Activated naive CD4-positive, alpha-beta T cell treated with anti-CD3 and anti-CD28 coated beads, Interleukin-2, amount 10 ng/mL, durations not matched to agents 7 days and 5 days (primary cell): ENCODE data around the gene ABAT.
A peak's percentile ranks its signal among the peaks of the same experiment; 100 is the strongest.
"Not testable (repeated sequence)": the region's sequence is repeated elsewhere in the genome, so short reads cannot be mapped to it uniquely, and the experiment has no call there.

Source experiments
- CTCF ChIA-PET: fragments of 350-600 bp; sonication (Branson Sonifier 250); formaldehyde crosslinking; loops from one replicate; lab custom pipeline; 2021; ENCODE audit warnings: antibody characterized with exemption; lab: Charles Lee
- DNase-seq: peaks from one replicate; pipeline ENCODE4 v3.0.0-alpha.2; 2020
- H3K27ac Mint-ChIP-seq: one replicate; pipeline ENCODE4 v1.8.0; 2021; ENCODE audit warnings: mild to moderate bottlenecking, moderate library complexity, mixed read lengths
- H3K27me3 Mint-ChIP-seq: one replicate; pipeline ENCODE4 v1.8.0; 2021; ENCODE audit warnings: mild to moderate bottlenecking, mixed read lengths
- H3K36me3 Mint-ChIP-seq: one replicate; pipeline ENCODE4 v1.8.0; 2021; ENCODE audit warnings: mixed read lengths
- H3K4me1 Mint-ChIP-seq: one replicate; pipeline ENCODE4 v1.8.0; 2021; ENCODE audit warnings: mixed read lengths
- H3K4me3 Mint-ChIP-seq: one replicate; pipeline ENCODE4 v1.8.0; 2021; ENCODE audit warnings: mild to moderate bottlenecking, moderate library complexity, mixed read lengths
- H3K9me3 Mint-ChIP-seq: one replicate; pipeline ENCODE4 v1.8.0; 2021; ENCODE audit warnings: mixed read lengths

The ABAT gene

DNA sequence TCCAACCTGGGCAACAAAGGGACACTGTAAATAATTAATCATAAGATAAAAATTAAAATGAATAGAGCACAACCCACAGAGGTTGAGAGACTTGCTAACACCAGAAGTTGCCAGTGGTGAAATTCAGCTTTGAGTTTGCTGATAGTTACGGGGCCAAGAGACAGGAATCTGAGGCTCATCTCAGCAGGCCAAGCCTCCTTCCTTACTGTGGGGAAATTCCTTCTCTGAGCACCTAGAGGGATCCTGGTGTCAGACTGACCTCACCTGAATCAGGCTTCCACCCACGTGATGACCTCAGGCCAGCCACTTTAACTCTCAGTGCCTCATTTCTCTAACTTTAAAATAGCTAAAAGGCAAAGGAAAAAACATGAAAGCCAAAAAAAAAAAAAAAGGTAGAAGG, 4.7 kb downstream of the ABAT start:
- Mint-ChIP-seq H3K36me3 (peaks cover 1% of the 10 kb centered on the region), H3K27ac (no peak overlapping the region), H3K27me3 (peaks cover 29% of the 10 kb centered on the region), H3K4me1 (peaks cover 16% of the 10 kb centered on the region), H3K4me3 (no peak overlapping the region), H3K9me3 (peaks cover 2% of the 10 kb centered on the region)
- DNase-seq: no peak
- CTCF ChIA-PET: interaction anchor here (0.7 to 1.1 kb wide), 2 partner anchors 49 to 201 kb away, joined by 3 read pairs; no protein-coding TSS in a partner anchor

DNA sequence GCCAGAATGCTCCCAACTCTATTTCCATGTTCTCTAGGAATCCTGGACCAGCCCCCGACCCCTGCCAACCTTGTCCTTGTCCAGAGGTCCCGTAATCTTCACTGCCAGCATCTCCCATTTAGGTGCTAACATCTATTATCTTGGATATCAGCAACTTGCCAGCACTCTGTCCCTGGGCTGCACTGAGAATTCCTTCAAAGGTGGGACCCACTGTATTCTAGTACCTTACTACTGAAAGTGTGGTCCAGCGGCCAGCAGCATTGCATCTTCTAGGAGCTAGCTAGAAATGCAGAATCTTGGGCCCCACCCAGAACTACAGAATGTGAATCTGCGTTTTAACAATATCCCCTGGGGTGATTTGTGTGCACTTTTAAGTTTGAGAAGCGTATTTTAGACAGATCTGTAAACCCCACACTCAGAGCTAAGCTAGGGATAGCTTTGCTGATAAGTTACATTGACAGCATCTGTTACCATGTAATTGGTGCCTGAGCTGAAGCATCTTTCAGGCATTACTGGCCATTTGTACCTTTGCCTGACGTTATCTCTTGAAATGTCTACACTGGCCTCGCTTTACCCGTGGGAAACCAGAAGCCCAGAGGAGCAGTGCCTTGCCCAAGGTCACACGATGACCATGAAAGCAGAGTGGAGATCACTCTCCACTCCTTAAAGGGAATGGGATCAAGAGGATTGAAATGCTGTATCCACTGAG, 8.3 kb downstream of the ABAT start:
- Mint-ChIP-seq H3K36me3 (peaks cover 1% of the 10 kb centered on the region), H3K4me3 (no peak overlapping the region), H3K27me3 (no peaks in the 10 kb centered on the region), H3K9me3 (peaks cover 2% of the 10 kb centered on the region), H3K27ac (no peak overlapping the region), H3K4me1 (no peaks in the 10 kb centered on the region)
- CTCF ChIA-PET: no interaction called here
- DNase-seq: no peak

DNA sequence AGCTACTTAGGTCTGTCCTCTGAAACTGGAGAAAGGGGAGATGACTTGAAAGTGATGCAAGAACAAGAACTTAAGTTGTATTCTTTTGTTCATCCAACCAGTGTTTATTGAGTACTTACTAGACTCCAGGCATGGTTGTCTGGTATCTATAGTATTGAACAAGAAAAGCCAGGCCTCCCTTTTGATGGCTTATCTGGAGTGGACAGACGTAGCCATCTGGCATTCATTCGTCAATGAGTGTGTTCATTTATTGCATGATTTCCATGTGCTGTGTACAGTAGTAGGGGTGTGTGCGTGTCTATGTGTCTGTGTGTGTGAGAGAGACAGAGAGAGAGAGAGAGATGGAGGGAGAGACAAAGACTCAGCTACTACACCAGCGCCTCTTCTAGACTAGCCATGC, 9.2 kb downstream of the ABAT start:
- no peak for DNase-seq
- peaks cover 2% of the 10 kb centered on the region for H3K9me3 Mint-ChIP-seq
- H3K4me3 Mint-ChIP-seq: no peak overlapping the region
- H3K27ac Mint-ChIP-seq: no peak overlapping the region
- CTCF ChIA-PET: no interaction called here
- peaks cover 1% of the 10 kb centered on the region for H3K36me3 Mint-ChIP-seq
- H3K4me1 Mint-ChIP-seq: no peaks in the 10 kb centered on the region
- H3K27me3 Mint-ChIP-seq: no peaks in the 10 kb centered on the region

DNA sequence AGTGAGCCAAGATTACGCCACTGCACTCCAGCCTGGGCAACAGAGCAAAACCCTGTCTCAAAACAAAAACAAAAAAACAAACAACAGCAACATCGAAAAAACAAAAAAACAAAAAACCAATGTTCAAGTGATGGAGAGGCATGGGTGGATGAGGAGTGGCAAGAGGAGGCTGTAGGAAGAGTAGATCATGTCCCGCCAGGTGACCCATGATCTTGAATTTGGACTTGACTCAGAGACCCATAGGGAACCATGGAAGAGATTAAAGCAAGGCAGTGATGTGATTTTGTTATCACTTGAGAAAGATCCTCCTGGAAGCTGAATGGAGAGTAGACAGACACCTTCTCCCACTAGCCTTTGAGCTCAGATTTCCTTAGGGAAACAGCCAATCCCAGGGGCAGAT, 11.2 kb downstream of the ABAT start:
- CTCF ChIA-PET: interaction anchor here (0.9 kb wide), 1 partner anchor 106 kb away, joined by 3 read pairs; no protein-coding TSS in a partner anchor

DNA sequence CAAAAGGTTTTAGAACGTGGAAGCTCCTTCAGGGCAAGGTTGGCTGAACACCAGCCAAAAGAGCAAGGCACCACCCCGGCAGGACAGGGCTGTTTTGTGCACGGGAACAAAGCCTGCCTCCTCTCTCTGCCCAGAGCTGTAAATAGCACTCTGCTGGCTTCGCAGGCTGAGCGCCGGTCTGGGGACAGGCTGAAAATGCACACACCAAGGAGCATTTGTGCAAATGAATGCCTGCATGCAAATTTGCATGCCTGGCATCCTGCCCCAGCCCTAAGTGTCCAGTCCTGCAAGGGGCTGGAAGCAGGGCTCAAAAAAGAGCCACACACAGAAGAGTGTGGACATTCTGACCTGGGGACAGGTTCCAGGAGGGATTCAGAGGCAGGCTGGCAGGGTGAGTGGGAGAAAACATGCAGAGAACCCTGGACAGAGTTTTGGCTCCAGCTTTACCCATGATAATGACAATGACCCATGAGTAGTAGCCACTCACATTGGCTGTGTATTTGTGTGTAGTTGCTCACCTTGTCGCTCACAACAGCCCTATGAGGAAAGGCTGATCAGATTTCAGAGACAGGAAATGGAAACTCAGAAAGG, 11.7 kb downstream of the ABAT start:
- CTCF ChIA-PET: interaction anchor here (0.9 kb wide), 1 partner anchor 106 kb away, joined by 3 read pairs; no protein-coding TSS in a partner anchor
- Mint-ChIP-seq H3K36me3 (peaks cover 8% of the 10 kb centered on the region), H3K9me3 (peaks cover 17% of the 10 kb centered on the region), H3K4me3 (no peak overlapping the region), H3K27ac (no peak overlapping the region), H3K4me1 (no peaks in the 10 kb centered on the region), H3K27me3 (no peaks in the 10 kb centered on the region)
- DNase-seq: no peak

More for the DNA sequence above, 11.2 kb downstream of the ABAT start:
- Mint-ChIP-seq H3K27ac (no peak overlapping the region), H3K4me3 (no peak overlapping the region), H3K4me1 (no peaks in the 10 kb centered on the region), H3K36me3 (peaks cover 8% of the 10 kb centered on the region), H3K27me3 (no peaks in the 10 kb centered on the region), H3K9me3 (peaks cover 14% of the 10 kb centered on the region)
- no peak for DNase-seq

DNA sequence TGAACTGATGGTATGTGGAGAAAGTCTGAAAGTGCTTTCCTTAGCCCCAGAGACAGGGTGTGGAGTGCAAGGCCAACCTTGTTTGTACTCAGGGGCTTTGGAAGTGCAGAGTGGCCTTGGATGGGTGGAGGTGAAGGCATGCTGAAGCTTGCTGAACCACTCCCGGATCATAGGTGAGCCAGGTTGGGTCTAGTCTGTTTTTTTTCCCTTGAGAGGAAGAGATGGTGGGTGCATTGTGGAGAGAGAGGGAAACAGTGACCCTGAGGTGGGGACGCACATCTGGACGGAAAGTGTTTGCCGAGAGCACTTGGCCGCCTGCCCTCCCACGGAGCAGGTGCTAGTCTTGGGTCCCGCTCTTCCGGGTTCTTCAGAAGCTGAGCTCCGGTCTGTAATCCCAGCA, 12.5 kb downstream of the ABAT start:
- Mint-ChIP-seq H3K27ac (peak overlapping the region; percentile 47), H3K27me3 (no peaks in the 10 kb centered on the region), H3K36me3 (peaks cover 8% of the 10 kb centered on the region), H3K9me3 (peaks cover 17% of the 10 kb centered on the region), H3K4me3 (no peak overlapping the region), H3K4me1 (no peaks in the 10 kb centered on the region)
- DNase-seq: no peak
- CTCF ChIA-PET: no interaction called here

DNA sequence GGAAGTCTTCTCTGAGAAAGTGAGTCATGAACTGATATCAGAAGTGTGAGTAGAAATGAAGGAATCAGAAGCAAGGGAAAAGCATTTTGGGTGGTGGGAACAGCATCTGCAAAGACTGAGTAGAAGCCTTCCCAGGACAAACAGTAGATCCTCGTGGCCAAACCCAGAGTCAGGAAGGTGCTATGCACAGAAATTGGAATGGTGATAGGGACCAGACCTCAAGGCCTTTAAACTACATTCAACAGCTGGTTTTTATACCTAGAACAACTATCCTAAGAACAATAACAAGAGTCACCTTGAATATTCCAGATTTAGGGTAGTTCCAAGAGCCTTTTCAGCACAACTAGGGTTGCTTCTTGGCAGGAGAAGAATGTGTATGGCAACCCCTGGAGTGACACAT, 15.3 kb downstream of the ABAT start:
- Mint-ChIP-seq H3K27me3 (no peaks in the 10 kb centered on the region), H3K36me3 (peaks cover 8% of the 10 kb centered on the region), H3K27ac (no peak overlapping the region), H3K9me3 (peaks cover 17% of the 10 kb centered on the region), H3K4me3 (no peak overlapping the region), H3K4me1 (no peaks in the 10 kb centered on the region)
- DNase-seq: no peak
- CTCF ChIA-PET: no interaction called here

DNA sequence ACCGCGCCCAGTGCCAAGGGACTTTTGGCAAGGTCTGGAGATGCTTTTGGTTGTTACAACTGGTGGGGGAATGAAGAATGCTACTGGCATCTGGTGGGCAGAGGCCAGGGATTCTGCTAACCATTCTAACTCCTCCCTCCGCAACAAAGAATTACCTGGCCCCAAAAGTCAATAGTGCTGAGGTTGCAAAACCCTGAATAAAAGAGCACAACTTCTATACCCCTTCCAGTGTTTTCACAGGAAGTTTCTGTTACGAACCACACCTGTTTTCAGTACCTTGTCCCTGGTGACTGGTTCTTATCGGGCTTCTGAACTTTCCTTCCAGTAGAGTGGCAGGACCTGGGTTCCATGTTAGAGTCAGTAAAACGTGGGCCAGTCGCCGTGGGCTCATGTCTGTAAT, 17.3 kb downstream of the ABAT start:
- Mint-ChIP-seq H3K4me1 (no peaks in the 10 kb centered on the region), H3K36me3 (peaks cover 8% of the 10 kb centered on the region), H3K27ac (no peak overlapping the region), H3K4me3 (no peak overlapping the region), H3K9me3 (peaks cover 17% of the 10 kb centered on the region), H3K27me3 (no peaks in the 10 kb centered on the region)
- DNase-seq: no peak
- CTCF ChIA-PET: no interaction called here

DNA sequence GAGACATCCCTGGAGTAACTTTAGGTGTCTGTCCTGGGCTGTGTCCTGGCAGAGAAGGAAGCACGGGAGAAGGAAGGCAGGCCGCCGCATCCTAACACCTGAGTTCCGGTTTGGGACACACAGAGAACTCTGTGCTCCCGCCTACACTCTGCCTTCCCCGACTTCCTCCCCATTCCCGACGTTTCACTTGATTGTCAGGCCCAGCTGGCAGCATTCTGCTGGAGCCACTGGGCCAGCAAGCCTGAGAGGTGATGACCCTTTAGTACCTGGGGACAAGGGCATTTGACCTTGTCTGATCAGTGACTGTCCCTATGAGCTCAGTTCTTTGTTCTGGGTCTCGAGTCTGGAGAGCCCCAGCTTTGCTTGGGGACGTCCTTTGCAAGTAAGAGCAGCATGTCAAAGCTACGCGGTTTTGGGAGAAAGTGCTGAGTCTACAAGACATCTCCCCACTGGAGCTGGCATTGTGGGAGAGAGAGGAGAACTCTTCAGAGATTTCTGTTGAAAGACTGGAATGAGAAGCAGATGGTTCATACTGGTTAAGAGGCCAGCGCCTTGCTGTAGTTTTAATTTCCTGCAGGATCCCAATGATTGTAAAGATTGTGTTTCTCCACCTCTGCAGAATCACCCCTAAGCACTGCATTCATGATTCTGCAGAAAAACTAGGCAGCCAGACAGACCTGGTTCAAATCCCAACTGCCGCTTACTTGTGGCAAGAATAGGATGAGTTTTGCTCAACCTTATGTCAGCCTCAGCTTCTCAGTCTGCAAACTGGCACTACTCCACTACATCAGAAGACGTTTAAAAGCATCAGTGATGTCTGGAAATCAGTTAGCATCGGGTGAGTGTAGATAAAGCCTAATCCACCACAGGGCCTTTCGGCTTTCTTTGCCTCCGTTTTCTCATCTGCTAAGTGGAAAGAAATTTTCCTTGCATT, 20.6 kb downstream of the ABAT start:
- H3K27me3 Mint-ChIP-seq: no peaks in the 10 kb centered on the region
- H3K27ac Mint-ChIP-seq: no peak overlapping the region
- no peaks in the 10 kb centered on the region for H3K4me1 Mint-ChIP-seq
- no peak for DNase-seq
- peaks cover 3% of the 10 kb centered on the region for H3K36me3 Mint-ChIP-seq
- no peak overlapping the region for H3K4me3 Mint-ChIP-seq
- H3K9me3 Mint-ChIP-seq: peaks cover 7% of the 10 kb centered on the region
- CTCF ChIA-PET: no interaction called here

DNA sequence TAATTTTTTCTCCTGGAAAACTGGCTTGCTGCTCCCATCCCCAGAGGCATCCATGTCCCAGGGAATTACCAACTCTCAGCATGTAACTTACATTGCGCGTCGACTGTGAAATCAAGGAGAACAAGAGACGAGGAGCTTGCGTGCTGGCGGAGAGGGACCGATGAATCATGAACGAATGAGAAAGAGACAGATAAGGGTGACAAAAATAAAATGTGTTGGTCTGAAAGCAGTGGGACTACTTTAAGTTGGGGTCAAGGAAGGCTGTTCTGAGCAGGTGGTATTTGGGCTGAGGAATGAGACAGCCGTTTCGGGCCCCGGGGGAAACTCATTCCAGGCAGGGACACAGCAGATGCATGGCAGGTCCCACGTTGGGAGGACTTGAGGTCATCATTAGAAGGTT, 22.5 kb downstream of the ABAT start:
- no peaks in the 10 kb centered on the region for H3K36me3 Mint-ChIP-seq
- DNase-seq: no peak
- CTCF ChIA-PET: interaction anchor here (0.7 kb wide), 1 partner anchor 448 kb away, joined by 3 read pairs; no protein-coding TSS in a partner anchor
- H3K27me3 Mint-ChIP-seq: no peaks in the 10 kb centered on the region
- no peaks in the 10 kb centered on the region for H3K4me1 Mint-ChIP-seq
- H3K27ac Mint-ChIP-seq: no peak overlapping the region
- H3K9me3 Mint-ChIP-seq: no peaks in the 10 kb centered on the region
- H3K4me3 Mint-ChIP-seq: no peak overlapping the region

DNA sequence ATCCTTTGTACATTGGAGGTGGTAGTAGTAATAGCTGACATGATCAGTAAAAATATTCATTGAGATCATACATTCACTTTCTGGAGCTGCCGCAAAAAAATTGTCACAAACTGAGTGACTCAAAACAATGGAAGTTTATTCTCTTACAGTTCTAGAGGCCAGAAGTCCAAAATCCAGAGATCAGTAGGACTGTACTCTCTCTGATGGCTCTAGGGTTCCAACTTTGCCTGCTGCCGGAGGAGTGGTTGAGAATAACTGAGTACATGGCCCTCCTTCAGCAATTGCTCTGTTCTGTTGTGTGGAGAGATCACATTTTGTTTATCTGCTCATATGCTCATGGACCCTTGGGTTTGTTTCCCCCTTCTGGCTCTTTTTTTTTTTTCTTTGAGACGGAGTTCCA, 23.5 kb downstream of the ABAT start:
- H3K4me3 Mint-ChIP-seq: no peak overlapping the region
- no peaks in the 10 kb centered on the region for H3K27me3 Mint-ChIP-seq
- CTCF ChIA-PET: no interaction called here
- H3K4me1 Mint-ChIP-seq: no peaks in the 10 kb centered on the region
- no peaks in the 10 kb centered on the region for H3K36me3 Mint-ChIP-seq
- no peak overlapping the region for H3K27ac Mint-ChIP-seq
- H3K9me3 Mint-ChIP-seq: no peaks in the 10 kb centered on the region
- no peak for DNase-seq

DNA sequence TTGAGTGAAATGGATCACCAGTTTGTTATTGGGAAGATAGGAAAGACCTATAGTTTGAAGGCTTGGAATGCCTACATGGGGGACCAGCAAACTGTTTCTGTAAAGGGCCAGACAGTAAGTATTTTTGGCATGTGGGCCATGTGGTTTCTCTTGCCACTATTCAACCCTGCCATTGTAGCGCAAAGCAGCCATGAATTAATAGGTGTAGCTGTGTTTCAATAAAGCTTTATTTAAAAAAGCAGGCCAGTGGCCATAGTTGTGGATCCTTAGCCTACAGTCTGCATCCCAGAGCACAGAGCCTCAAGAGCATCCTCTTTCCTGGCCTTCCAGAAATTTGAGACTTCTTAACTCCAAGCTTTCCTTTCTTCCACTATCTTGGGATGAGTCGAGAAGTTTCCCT, 29.3 kb downstream of the ABAT start:
- CTCF ChIA-PET: interaction anchor here (1.0 kb wide), 1 partner anchor 42 kb away, joined by 3 read pairs; no protein-coding TSS in a partner anchor
- Mint-ChIP-seq H3K4me1 (no peaks in the 10 kb centered on the region), H3K27me3 (no peaks in the 10 kb centered on the region), H3K4me3 (no peak overlapping the region), H3K9me3 (no peaks in the 10 kb centered on the region), H3K36me3 (no peaks in the 10 kb centered on the region), H3K27ac (no peak overlapping the region)
- no peak for DNase-seq

DNA sequence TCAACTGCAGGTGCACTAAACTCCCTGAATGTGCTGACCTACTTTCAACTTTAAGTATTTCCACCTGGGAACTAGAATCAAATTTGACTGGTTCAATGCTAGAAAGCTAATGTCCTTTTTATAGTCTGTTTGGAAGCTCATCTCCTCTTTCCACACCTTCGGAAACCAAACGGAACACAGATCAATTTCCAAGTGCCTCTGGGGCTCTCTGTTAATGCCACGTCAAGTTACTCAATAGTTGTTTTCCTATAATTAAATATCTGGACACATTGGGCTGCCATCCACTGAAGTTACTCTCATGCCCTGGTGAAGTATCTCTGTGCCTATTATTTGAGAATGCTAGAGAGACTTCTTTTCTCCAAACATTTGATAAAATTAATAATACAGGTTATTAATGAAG, 29.7 kb downstream of the ABAT start:
- Mint-ChIP-seq H3K27ac (no peak overlapping the region), H3K9me3 (no peaks in the 10 kb centered on the region), H3K4me3 (no peak overlapping the region), H3K27me3 (no peaks in the 10 kb centered on the region), H3K36me3 (no peaks in the 10 kb centered on the region), H3K4me1 (no peaks in the 10 kb centered on the region)
- CTCF ChIA-PET: interaction anchor here (1.0 kb wide), 1 partner anchor 42 kb away, joined by 3 read pairs; no protein-coding TSS in a partner anchor
- DNase-seq: no peak

DNA sequence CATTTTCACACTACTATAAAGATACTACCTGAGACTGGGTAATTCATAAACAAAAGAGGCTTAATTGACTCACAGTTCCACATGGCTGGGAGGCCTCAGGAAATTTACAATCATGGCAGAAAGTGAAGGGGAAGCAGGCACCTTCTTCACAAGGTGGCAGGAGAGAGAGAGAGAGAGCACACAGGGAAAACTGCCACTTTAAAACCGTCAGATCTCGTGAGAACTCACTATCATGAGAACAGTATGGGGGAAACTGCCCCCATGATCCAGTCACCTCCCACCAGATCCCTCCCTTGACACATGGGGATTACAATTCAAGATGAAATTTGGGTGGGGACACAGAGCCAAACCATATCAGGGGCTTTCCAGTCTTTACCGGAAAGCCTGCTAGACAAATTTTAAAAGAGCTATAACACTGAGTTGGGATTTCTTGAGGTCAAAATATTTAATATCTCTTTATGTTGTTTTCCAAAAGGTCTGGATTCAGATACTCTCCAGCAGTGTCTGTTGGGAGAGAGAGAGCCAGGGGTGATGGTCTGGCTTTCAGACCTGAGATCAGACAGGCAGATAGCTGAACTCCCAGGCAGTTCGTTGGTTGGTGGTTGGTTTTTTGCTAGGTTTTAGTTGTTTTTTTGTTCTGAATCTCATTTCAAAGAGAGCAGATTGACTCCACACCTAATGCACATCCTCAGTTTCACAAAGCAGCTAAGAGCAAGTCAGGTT, 30.8 kb downstream of the ABAT start:
- CTCF ChIA-PET, H3K36me3 Mint-ChIP-seq, H3K4me3 Mint-ChIP-seq, H3K27ac Mint-ChIP-seq, DNase-seq, H3K27me3 Mint-ChIP-seq, H3K9me3 Mint-ChIP-seq, H3K4me1 Mint-ChIP-seq: not testable (repeated sequence)
